ENCODE measurements around the gene CD248.
"Not testable (repeated sequence)": the region's sequence is repeated elsewhere in the genome, so short reads cannot be mapped to it uniquely, and the experiment has no call there.

The CD248 gene

DNA sequence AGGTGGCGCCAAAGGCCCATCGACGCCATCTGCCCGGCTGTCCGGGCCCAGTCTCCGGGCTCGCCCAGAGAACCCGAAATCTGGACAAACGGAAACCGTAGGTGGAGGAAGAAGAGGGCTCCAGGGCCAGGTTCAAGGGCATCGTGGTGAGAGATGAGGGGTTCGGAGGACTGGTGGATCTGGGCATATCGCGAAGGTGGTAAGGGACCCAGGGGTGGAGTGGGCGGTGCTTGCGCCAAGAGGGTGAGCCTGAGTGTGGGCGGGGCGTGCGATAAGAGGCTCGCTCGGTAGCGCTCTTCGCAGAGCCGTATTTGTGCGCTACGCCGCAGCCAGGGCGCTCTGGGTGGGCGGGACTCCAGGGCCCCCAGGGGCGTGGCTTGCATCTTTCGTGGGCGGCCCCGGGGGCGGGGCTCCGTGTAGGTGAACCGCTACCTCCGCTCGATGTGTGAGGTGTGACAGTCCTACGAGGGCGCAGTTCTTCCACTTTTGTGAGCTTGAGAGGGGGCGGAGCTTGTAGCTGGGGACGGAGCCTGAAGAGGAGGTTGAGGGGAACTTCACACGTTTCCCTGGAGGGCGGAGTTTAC lies 4.8 kb downstream of the CD248 start:
- DNase-seq, result peak; percentile 95 to 99

DNA sequence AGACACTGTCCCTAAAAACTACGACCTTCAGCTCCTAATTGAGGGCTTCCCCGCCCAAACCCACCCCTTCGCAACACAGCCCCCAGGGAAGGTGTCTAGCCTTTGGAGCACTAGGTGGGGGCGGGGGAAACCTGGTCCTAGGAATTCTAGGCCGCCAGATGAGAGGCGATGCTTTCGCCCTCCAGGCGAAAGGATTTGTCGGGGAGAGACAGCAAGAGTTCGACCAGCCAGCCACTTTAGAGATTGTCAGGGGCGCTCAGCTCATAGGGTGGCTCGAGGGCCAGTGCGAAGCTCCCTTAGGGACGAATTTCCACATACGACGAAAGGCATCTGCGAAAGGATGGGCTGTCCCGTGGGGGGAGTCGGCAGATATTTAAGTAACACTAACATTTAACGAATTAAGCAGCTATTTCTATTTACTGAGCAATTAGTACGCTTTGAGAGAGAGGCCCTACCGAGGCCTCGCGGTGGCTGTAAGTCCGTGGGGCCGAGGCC lies 5.3 kb downstream of the CD248 start:
- no peak for DNase-seq

DNA sequence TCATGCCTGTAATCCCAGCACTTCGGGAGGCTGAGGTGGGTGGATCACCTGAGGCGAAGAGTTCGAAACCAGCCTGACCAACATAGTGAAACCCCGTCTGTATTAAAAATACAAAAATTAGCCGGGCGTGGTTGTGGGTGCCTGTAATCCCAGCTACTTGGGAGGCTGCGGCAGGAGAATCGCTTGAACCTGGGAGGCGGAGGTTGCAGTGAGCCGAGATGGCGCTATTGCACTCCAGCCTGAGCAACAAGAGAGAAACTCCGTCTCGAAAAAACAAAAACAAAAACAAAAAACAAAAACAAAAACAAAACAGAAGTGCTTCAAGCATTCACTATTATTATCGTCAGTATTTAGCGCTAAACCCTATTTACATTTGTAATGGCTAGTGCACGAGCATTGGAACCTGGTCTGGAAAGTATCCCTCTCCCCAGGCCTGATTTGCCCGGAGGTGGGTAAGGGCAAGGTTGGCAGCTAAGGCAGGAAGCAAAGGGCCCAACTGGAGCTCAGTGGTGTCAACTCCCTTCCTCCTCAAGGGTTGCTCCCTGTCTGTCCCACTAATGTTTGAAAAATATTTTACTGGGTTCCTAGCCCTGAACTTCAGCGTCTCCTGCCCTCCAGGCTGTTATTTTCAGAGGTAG lies 5.9 kb downstream of the CD248 start:
- not testable (repeated sequence) for DNase-seq

DNA sequence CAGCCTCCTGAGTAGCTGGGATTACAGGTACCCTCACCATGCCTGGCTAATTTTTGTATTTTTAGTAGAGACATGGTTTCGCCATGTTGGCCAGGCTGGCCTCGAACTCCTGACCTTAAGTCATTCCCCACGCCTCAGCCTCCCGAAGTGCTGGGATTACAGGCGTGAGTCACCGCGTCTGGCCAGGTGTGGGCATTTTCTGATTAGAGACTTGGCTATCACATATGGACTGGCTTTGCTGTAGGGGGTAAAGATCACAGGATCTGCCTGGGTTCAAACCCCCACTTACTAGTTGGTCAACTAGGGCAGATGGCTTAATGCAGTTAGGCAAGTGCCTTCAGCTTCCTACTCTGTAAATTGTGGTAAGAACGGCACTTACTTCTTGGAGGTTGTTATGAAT lies 6.5 kb downstream of the CD248 start:
- no peak for DNase-seq

DNA sequence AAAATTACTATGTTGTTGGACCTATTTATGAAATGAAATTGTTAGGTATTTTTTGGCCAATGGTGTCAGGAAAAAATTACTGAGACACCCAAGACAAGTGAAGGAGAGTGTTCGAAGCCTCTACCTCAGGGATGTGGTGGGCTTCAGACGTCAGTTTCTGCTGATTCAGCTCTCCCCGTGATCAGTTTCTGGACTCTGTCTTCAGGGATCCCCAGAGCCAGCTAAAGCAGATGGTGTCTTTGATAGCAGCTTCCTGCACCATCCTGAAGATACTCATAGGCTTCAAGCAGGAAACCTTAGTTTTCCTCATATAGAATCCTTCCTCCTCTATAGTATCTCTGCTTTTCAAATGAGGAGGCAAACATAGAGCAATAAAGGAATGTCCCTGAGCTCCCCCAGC lies 7.4 kb downstream of the CD248 start:
- DNase-seq, result no peak

DNA sequence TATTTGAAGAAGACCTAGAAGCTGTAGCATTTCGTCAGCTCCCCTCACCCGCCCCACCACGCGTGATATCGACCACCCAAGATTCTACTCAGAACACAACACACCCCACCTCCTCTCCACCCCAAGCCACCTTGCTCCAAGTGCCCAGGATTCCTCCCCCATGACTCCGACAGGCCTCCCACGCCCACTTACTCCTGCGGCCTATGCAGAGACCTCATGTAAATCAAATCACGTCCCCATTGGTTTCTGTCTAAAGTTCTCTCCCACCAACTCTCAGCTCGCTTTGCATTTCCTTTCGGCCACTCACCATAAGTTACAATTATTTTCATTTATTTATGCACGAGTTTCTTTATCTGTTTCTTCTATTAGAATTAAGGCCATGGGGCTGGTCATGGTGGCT lies 14.2 kb downstream of the CD248 start:
- DNase-seq, result no peak

DNA sequence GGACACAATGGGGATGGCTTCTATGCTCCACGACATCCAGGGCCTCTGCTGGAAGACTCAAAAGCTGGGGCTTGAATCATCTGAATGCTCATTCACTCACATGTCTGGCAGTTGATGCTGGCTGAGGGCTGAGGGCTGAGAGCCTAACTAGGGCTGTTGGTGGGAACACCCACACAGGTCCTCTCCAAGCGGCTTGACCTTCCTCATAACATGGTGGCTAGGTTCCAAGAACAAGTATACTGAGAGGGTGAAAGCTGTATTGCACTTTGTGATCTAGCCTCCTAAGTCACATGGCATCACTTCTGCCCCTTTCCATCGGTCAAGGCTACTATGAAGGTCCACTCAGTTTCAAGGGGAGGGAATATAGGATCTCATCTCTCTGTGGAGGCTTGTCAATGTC lies 17.7 kb downstream of the CD248 start:
- DNase-seq, result no peak

DNA sequence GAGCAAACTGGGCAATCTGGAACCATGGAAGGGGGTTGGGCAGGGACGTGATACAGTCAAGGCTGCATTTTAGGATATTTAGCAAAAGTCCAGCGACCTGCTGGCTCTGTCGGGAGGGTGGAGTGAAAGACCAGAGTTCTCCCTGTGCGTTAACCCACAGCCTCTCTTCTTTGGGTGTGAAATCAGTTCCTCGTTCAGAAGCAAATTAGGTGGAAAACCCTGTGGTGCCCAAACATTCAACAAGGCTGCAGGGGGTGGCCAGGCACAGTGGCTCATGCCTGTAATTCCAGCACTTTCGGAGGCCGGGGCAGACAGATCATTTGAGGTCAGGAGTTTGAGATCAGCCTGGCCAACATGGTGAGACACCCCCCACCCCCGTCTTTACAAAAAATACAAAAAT lies 19.2 kb downstream of the CD248 start:
- DNase-seq, result no peak

DNA sequence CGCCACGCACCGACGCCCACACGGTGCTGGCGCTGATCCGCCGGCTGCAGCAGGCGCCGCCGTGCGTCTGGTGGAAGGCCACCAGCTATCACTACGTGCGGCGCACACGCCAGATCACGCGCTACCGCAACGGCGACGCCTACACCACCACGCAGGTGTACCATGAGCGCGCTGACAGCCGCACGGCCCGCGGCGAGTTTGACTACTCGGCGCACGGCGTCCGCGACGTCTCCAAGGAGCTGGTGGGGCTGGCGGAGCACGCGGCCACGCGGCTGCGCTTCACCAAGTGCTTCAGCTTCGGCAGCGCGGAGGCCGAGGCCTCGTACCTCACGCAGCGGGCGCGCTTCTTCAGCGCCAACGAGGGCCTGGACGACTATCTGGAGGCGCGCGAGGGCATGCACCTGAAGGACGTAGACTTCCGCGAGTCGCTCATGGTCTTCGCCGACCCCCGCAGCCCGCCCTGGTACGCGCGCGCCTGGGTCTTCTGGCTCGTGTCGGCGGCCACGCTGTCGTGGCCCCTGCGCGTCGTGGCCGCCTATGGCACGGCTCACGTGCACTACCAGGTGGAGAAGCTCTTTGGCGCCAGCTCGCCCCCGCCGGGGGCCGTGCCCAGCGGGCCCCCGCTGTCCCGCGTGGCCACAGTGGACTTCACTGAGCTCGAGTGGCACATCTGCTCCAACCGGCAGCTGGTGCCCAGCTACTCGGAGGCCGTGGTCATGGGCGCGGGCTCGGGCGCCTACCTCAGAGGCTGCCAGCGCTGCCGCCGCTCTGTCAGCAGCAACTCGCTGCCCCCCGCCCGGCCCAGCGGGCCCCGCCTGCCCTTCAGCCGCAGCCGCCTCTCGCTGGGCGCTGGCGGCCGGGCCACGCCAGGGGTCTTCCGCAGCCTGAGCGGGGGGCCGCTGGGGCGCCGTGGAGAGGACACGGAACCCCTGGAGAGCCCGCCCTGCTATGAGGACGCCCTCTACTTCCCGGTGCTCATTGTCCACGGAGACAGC lies 21.9 kb downstream of the CD248 start:
- DNase-seq, result no peak

DNA sequence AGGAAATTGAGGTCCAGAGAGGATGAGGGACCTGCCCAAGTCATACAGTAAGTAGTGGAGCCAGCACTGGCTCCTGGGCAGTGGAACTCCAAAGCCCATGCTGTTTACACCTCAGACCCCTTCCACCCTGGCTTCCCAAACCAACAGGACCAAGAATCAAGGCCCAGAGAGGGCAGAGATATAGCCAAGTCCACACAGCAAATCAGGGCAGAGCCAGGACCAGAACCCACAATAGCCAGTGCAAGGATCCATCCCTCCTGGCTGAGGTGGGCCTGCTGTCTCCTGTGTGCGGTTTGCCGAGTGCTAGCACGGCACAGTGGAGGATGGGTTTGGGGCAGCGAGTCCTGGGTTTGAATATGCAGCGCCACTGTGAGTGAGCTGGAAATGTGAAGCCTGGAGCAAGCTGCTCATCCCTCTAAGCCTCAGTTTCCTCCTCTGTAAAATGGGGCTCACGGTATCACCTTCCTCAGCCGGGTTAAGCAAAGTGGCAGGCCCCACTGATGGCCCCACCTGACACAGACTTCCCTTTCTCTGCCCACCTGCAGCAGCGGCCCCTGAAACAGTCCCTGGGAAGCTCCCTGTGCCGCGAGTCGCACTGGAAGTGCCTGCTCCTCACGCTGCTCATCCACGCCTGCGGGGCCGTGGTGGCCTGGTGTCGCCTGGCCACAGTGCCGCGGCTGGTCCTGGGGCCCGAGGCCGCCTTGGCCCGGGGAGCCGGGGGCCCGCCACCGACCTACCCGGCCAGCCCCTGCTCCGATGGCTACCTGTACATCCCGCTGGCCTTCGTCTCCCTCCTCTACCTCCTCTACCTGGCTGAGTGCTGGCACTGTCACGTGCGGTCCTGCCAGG lies 22.8 kb downstream of the CD248 start:
- no peak for DNase-seq

DNA sequence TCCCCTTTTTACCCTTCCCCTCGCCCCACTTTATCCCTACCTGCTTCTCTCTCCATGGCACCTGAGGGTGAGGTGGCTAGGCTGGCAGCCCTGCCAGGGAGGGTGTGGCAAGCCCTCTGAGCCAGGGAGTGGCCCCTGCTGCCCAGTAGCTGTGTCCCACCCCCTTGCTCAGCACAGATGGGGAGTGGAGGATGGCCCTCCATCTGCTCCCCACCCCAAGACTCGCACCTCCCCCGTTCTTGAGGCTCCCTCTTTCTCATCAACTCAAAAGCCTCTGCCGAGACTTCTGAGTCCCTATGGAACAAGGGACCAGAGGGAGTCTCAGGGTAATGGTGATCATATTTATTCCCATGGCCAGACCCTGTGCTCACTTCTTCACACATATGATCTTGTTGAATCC lies 23.5 kb downstream of the CD248 start:
- no peak for DNase-seq

DNA sequence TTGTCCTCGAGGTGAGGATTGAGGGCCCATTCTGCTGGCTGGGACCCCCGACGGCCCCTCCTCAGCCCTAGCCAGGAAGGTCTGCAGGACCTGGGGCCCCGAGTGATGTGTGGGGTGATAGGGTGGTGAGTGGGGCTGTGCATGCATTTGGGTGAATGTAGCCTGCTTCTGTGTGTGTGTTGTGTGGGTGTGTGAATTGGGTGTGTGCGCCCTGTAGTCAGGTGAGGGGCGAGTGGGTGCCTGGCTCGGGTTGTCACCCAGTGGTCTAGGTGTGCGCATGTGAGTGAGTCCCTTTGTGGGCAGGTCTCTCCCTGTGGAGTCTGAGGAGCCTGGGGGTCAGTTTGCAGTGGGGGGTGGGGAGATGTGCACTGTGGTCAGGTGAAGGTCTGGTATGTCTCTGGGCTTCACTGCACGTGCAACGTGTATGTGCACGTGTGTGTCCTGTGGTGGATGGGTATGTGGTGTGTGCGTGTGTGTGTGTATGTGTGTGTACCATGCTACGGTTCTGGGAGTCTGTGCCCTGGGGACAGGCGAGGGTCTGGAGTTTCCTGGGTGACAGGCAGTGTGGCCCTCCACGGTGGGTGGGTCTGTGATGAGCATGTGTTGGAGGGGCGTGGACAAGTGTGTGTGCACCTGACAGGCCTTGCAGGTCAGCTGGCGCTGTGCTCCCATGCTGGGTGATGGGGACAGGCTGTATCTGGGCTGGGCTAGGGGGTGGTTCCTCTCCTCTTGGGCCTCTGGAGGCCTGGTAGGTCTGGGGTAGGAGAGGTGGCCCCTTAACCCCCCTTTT lies 24.1 kb downstream of the CD248 start:
- no peak for DNase-seq

DNA sequence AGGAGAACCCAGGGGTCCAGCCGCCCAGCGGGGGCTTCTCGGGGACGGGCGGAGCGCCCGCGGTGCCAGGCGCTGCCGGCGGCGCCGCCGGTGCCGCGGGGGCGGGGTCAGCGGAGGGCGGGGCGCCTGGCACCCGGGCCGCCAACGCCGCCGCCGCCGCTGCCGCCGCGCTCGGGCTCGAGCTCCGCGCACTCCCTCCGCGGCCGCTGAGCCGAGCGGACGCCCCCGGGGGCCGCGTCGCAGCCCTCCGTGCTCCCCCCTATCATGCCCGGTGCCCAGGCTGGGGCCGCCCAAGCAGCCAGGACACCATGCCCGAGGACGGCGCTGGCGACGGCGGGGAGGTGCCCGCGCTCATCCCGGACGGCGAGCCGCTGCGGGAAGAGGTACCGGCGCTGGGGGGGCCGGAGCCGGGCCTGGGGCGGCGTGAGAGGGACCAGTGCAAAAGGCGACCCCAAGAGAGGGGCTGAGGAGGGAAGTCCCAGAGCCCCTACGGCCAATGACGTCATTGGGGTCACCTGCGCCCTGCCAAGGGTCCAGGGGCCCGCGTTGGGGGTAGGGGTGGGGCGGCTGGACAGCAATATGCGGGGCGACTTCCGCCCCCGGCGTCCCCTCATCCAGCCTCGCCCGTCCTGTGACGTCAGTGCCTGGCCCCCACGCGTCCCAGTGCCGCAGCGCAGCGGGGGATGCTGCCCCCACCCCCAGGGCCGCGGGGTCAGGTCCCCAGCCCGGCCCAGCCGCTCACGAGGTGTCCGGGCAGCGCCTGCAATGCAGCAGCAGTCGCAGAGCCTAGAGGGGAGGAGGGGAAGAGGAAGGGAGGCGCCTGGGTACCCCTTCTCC lies 24.9 kb downstream of the CD248 start, which contains the start of gene TMEM151A:
Gene TMEM151A (plus strand): TSS at position 189 of the 837 bp plus-strand sequence. CDS start 120 bp downstream, at position 309.
- DNase-seq, result peak in 1 of 2 experiments; percentile 49

DNA sequence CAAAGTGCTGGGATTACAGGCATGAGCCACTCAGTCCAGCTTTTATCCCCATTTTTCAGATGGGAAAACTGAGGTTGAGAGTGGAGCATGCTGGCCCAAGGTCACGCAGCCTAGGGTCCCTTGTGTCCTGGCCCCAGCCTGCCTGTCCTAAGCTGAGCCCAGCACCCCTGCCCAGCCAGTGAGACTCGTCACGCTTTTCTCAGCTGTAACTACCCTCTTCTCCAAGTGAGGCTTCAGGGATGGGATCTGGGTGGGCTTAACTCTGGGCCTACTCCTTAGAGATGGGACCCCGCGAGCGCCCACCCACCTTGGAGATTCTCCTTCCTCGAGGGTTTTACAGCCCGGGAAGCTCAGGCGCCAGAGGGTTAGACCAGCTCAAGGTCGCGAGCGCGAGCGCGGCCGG lies 25.5 kb downstream of the CD248 start:
- DNase-seq, result no peak

DNA sequence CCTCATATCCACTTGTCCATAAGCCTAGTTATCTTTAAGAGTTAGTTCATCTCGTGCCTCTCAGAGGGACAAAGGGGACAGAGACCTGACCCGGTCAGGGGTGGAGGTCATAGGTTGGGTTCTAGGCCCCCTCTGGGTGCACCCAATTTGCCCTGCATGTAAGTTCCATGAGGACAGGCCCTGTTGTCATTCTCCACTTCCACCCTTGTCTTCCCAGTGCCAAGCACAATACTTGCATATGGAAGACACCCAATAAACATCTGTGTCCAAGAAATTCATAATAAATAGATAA lies 26.6 kb downstream of the CD248 start:
- DNase-seq, result no peak

DNA sequence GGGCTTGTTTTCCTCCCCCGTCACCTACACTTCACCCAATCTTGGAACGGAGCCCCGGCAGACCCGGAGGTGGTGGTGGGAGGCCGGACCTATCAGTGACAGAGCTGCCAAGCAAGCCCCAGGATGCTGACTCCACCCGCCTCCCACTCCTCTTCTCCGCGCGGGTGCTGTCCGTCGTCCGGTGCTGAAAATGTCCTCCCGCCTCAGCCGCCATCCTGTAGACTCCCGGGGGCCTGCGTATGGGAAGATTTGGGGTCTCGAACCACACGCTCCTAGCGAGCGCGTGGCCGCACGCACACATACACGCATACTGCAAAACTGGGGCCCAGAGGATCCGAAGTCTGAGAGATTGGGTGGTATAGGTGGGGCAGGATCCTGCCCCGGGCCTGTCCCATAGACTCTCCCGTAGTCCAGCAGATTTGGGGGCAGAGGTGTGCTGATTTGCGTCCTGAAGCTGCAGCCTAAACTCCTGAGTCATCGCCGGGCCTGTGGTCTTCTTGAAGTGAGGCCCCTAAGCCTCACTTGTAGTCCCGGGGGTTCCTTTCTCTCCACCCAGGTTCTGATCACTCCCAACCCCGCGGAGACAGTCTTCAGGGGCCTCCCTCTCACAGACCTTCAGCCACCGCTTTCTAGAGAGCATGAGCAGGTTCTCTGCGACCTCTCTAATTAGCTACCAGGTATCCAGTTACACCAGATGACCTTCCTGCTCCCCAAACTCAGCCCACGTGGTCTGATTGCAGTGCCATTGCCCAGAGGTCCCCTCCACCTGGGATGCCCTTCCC lies 27.1 kb downstream of the CD248 start:
- peak; percentile 79 to 81 for DNase-seq

DNA sequence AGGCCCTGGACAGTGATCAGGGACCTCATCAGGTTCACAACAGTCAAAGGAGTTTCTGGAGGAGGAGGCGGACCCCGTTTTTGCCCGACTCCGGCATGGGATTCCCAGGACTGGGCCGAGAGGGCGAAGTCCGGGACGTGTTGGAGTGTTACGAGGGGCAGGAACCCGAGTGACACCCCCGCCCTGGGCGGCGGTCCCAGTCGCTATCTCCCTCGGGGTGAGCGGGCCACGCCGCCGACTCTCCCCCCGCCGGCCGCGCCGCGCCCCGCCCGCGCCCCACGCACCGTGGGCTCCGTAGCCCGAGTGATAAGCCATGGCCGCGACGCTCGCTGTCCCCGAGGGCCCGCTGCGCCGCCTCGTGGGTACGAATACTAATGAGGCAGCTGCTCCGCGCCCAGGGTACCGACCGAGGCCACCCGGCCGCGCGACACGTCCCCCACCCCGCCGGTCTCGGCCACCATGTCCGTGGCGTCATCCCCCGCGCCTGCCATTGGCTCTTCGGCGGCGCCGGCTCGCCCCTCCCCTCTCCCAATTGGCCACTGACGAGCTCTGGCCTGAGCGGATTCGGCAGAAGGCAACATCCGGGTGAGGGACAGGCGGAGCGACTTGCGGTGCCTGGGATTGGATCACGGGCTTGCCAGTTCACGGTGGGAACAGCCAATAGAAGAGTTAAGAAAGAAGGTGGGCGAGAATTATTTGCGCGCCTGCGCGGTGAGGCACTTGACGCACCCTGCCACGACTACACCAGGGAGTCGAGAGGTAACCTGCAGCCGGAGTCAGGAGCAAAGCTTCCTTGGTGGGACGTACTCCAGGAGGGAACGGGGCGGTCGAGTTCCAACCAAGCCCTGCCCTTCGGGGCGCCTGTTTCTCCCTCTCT lies 27.9 kb downstream of the CD248 start, which contains the start of gene YIF1A:
Gene YIF1A (minus strand): TSS at position 473 of the 877 bp plus-strand sequence. CDS start 158 bp downstream, at position 315.
- peak; percentile 95 to 99 for DNase-seq

DNA sequence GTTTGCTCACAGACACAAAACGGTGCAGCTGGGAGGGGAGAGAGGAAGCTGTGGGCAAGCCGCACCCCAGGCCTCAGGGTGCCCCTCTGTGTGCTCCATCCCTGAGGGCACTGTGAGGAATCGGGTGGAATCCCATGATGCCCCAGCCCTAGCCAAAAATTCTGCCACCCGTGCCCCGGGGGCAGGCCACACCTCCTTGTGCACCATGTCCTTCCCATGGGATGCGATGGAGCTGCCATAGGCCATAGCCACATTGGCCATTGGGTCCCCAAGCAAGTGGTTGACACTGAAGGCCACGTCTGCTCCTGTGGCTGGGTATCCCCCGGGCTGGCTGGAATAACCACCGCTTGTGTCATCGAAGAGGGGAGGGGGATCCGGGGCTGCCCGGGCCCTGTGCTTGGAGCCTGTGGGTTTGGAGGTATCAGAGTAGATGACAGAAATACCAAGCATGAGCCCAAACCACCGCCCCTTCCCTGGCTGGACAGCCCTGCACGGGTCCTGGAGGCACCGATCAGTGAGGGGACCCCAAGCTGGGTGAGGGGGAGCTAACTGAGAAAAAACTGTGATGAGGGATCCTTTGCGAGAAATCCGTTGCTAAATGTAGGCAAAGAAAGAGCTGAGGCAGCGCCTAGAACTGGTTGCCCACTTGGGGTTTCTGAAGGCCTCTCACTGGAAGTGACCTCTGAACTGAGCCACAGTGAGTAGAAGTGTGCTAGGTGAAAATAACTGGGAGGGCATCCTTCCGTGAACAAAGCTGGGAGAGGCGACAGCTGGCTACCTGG lies 28.8 kb downstream of the CD248 start:
- DNase-seq, result no peak
